Measurements from ENCODE around the gene HTR2C. TPM values are rescaled to one million over a fixed set of nuclear protein-coding genes. Genes with fewer than 3 reads are reported as not detected.

HTR2C gene
- total RNA-seq, 1 donor from 2014 or later, result not detected

DNA sequence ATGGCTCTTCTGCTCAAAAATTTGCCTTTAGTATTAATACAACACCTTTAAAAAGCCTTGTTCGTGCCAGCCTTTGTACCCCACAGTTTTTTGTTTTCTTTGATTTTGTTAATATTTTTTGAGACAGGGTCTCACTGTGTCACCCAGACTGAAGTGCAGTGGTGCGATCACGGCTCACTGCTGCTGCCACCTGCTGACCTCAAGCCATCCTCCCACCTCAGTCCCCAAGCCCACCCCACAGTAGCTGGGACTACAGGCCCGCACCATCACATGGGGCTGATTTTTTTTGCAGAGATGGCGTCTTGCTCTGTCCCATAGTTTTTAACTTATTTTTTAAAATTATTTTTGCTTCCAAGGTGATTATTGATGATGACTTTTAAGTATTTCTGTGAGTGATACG lies 134.0 kb downstream of the HTR2C start:
- FAIRE-seq (no peak), DNase-seq (ENCODE audit: low read depth) (no peak)
- H3K27me3 ChIP-seq (ENCODE audit: control insufficient read depth, insufficient read depth, low read length), result no peaks in the 10 kb centered on the region
- no peaks in the 10 kb centered on the region for H3K36me3 ChIP-seq (ENCODE audit: control insufficient read depth, insufficient read depth, low read length)
- TF ChIP-seq, protein P1, sequence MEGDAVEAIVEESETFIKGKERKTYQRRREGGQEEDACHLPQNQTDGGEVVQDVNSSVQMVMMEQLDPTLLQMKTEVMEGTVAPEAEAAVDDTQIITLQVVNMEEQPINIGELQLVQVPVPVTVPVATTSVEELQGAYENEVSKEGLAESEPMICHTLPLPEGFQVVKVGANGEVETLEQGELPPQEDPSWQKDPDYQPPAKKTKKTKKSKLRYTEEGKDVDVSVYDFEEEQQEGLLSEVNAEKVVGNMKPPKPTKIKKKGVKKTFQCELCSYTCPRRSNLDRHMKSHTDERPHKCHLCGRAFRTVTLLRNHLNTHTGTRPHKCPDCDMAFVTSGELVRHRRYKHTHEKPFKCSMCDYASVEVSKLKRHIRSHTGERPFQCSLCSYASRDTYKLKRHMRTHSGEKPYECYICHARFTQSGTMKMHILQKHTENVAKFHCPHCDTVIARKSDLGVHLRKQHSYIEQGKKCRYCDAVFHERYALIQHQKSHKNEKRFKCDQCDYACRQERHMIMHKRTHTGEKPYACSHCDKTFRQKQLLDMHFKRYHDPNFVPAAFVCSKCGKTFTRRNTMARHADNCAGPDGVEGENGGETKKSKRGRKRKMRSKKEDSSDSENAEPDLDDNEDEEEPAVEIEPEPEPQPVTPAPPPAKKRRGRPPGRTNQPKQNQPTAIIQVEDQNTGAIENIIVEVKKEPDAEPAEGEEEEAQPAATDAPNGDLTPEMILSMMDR (IDR thresholded peaks at IDR 0.05; ENCODE audit: insufficient read depth, low read length, severe bottlenecking), result no peak
- no peak overlapping the region for H3K4me3 ChIP-seq (ENCODE audit: low read depth, low read length)

DNA sequence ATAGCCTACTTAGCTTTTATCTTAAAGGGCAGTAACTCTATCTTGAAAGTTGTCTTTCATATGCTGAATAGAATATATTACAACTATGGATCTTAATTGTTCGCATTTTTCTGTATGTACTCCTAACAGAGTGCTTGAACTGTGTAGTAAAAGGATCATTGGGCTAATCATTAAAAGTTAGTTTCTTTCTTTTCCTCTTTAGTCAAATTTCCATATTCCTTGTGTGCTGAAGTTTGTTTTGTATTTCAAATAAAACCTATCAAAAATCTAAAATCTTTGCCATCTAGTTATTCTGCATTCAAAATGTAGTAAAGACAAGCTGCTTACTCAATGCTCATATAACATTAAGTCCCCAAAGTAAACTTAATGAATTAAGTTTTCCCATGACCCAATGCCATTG lies 182.7 kb downstream of the HTR2C start:
- no peaks in the 10 kb centered on the region for H3K36me3 ChIP-seq (ENCODE audit: control insufficient read depth, insufficient read depth, low read length)
- H3K4me3 ChIP-seq (ENCODE audit: low read depth, low read length), result no peak overlapping the region
- H3K27me3 ChIP-seq (ENCODE audit: control insufficient read depth, insufficient read depth, low read length), result no peaks in the 10 kb centered on the region
- DNase-seq (ENCODE audit: low read depth) (no peak), FAIRE-seq (no peak)
- TF ChIP-seq, protein P1 (IDR thresholded peaks at IDR 0.05; ENCODE audit: insufficient read depth, low read length, severe bottlenecking), result no peak

DNA sequence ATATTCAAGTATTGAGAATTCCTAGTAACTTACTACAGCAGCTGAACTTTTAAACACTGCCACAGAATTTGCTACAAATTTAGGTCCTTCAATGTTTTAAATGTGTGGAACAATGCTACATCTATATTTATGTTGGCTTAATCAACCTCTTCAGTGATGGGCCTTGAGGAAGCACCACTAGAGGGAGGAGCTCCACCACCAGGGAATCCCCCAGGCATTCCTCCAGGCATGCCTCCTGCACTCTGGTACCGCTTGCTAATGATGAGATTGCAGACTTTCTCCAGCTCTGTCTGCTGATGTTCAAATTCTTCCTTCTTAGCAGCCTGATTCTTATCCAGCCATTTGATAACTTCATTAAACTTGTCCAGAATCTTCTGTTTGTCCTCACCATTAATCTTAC lies 190.8 kb downstream of the HTR2C start:
- Histone ChIP-seq H3K4me3 (ENCODE audit: low read depth, low read length) (no peak overlapping the region), H3K27me3 (ENCODE audit: control insufficient read depth, insufficient read depth, low read length) (no peaks in the 10 kb centered on the region), H3K36me3 (ENCODE audit: control insufficient read depth, insufficient read depth, low read length) (no peaks in the 10 kb centered on the region)
- DNase-seq (ENCODE audit: low read depth), result no peak
- no peak for FAIRE-seq
- TF ChIP-seq, protein P1 (IDR thresholded peaks at IDR 0.05; ENCODE audit: insufficient read depth, low read length, severe bottlenecking), result no peak

DNA sequence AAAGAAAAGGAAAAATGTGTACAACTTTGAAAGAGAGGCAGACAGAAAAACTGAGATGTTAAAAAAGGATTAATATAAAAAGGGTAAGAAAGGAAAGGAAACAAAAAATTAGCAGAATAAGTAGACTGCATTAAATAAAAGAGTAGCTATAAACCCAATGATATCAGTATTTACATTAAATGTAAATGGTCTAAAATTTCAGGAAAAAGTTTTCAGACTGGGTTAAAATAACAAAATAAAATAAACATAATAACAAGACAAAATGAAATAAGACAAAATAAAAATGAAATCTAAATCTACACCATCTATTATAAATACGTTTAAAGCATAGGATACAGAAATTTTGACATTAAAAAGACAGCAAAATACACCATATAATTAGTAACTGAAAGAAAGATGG lies 199.0 kb downstream of the HTR2C start:
- Histone ChIP-seq H3K36me3 (ENCODE audit: control insufficient read depth, insufficient read depth, low read length) (no peaks in the 10 kb centered on the region), H3K4me3 (ENCODE audit: low read depth, low read length) (no peak overlapping the region), H3K27me3 (ENCODE audit: control insufficient read depth, insufficient read depth, low read length) (no peaks in the 10 kb centered on the region)
- no peak for DNase-seq (ENCODE audit: low read depth)
- TF ChIP-seq, protein P1 (IDR thresholded peaks at IDR 0.05; ENCODE audit: insufficient read depth, low read length, severe bottlenecking), result no peak
- no peak for FAIRE-seq

DNA sequence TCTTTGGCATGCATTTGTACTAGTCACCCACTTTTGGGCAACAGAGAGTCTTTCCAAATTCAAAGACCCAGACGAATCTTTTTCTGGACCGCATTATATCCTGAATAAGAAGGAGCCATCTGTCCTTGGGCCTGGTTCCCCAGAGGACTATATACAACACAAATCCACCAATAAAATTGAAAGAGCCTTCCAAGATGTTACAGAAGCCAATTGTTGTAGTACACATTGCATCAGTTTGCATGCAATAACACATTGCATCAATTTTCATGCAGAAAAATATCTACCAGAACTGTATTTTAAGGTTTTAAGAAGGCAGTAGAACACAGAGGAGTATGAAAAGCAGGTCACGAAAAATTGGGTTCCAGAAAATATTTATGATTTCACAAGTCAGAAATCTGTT lies 203.2 kb downstream of the HTR2C start:
- FAIRE-seq (no peak), DNase-seq (ENCODE audit: low read depth) (no peak)
- H3K36me3 ChIP-seq (ENCODE audit: control insufficient read depth, insufficient read depth, low read length), result no peaks in the 10 kb centered on the region
- TF ChIP-seq, protein P1 (IDR thresholded peaks at IDR 0.05; ENCODE audit: insufficient read depth, low read length, severe bottlenecking), result no peak
- no peak overlapping the region for H3K4me3 ChIP-seq (ENCODE audit: low read depth, low read length)
- no peaks in the 10 kb centered on the region for H3K27me3 ChIP-seq (ENCODE audit: control insufficient read depth, insufficient read depth, low read length)

DNA sequence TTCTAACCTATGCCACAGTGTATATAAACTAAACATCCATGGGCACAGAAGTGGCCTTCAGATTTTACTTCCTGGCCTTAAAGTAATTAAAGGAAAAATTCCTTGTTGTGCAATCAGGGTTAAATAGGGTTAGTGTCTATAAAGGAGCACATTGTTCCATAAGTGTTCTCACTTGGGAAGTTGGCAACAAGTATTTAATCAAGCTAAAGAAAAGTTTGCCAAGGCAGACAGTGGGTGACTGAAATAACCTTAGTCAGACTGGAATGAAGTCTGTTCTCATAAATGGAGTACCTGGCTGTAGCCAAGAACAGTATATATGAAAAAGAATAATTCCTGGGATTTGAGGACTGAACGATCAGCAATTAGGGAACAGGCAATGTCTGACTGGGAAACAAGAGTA lies 213.6 kb downstream of the HTR2C start:
- H3K4me3 ChIP-seq (ENCODE audit: low read depth, low read length), result no peak overlapping the region
- TF ChIP-seq, protein P1 (IDR thresholded peaks at IDR 0.05; ENCODE audit: insufficient read depth, low read length, severe bottlenecking), result no peak
- H3K36me3 ChIP-seq (ENCODE audit: control insufficient read depth, insufficient read depth, low read length), result no peaks in the 10 kb centered on the region
- DNase-seq (ENCODE audit: low read depth) (no peak), FAIRE-seq (no peak)
- H3K27me3 ChIP-seq (ENCODE audit: control insufficient read depth, insufficient read depth, low read length), result no peaks in the 10 kb centered on the region

Data from bronchial epithelial cell (primary cell).